GM12865 (cell line): ENCODE measurements around the gene MYBPC2.

Source experiments
- DNase-seq: peaks from one replicate; pipeline ENCODE4 v3.0.0; 2010; ENCODE audit warnings: low read depth
- H3K4me3 ChIP-seq: 2 replicates; pipeline ENCODE4 v1.5.1; 2011; ENCODE audit warnings: mild to moderate bottlenecking, low read depth, low read length, control low read depth
- TF ChIP-seq, protein P1 (sequence below): IDR thresholded peaks from 2 replicates; pipeline ENCODE4 v1.5.1; 2011; ENCODE audit warnings: low read length, control low read depth, low read depth, inconsistent platforms; ENCODE audit not compliant: insufficient read depth; ENCODE audit errors: missing control alignments

Gene MYBPC2

DNA sequence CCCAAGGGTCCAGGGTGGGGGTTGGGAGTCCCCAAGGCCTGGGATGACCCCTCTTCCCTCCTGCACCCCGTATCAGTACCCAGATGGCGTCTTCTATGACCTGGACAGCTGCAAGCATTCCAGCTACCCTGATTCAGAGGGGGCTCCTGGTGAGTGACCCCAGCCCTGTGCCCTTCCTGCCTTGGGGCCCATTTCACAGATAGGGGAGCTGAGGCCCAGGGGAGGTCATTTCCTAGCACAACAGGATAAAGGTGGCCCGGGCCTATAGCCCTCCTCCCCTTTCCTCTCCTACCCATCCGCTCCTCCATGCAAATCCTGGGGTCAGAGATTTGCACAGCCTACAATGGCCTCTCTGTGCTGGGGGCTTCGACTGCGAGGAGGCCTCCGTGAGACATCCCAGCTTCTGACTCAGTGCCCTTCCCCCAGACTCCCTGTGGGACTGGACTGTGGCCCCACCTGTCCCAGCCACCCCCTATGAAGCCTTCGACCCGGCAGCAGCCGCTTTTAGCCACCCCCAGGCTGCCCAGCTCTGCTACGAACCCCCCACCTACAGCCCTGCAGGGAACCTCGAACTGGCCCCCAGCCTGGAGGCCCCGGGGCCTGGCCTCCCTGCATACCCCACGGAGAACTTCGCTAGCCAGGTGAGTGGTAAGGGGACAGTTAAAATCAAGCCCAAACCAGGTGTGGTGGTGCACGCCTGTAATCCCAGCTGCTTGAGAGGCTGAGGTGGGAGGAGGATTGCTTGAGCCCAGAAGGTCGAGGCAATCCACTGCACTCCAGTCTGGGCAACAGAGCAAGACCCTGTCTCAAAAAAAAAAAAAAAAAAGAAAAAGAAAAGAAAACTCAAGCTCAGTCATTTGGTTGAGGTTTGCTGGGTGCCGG is 10.1 kb upstream of the MYBPC2 start:
- TF ChIP-seq, protein P1, sequence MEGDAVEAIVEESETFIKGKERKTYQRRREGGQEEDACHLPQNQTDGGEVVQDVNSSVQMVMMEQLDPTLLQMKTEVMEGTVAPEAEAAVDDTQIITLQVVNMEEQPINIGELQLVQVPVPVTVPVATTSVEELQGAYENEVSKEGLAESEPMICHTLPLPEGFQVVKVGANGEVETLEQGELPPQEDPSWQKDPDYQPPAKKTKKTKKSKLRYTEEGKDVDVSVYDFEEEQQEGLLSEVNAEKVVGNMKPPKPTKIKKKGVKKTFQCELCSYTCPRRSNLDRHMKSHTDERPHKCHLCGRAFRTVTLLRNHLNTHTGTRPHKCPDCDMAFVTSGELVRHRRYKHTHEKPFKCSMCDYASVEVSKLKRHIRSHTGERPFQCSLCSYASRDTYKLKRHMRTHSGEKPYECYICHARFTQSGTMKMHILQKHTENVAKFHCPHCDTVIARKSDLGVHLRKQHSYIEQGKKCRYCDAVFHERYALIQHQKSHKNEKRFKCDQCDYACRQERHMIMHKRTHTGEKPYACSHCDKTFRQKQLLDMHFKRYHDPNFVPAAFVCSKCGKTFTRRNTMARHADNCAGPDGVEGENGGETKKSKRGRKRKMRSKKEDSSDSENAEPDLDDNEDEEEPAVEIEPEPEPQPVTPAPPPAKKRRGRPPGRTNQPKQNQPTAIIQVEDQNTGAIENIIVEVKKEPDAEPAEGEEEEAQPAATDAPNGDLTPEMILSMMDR, result no peak
- no peak overlapping the region for H3K4me3 ChIP-seq

DNA sequence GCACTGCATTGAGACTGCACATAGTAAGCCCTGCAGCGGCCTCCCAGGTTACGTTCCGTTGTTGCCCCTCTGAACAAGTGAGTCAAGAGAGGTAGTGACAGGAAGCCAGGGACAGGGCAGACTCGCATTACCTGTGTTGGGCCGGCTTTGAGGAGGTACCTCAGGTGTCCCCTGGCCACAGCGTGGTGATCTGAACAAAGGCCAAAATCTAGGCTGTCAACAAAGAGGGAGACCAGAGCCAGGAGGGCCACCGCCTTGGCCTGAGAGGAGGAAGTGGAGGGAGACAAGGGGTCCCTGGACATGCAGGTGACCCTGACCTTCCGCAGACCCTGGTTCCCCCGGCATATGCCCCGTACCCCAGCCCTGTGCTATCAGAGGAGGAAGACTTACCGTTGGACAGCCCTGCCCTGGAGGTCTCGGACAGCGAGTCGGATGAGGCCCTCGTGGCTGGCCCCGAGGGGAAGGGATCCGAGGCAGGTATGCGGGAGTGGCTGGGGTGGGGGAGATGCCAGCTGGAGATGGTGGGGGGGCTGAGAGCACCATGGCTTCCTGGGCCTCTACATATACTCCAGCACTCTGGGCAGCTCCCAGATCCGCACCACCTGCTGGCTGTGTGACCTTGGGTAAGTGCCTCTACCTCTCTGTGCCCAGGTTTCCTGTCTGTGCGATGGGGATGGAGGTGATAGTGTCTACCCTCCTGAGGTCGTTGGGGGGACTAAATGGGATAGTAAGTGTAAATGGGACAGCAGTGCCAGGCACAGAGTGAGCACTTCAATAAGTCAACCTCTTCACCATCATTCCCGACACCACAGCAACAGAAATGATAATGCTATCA is 9.2 kb upstream of the MYBPC2 start:
- no peak overlapping the region for H3K4me3 ChIP-seq
- TF ChIP-seq, protein P1, result no peak
- DNase-seq, result no peak

More for the DNA sequence above, 10.1 kb upstream of the MYBPC2 start:
- DNase-seq, result peak; percentile 37

DNA sequence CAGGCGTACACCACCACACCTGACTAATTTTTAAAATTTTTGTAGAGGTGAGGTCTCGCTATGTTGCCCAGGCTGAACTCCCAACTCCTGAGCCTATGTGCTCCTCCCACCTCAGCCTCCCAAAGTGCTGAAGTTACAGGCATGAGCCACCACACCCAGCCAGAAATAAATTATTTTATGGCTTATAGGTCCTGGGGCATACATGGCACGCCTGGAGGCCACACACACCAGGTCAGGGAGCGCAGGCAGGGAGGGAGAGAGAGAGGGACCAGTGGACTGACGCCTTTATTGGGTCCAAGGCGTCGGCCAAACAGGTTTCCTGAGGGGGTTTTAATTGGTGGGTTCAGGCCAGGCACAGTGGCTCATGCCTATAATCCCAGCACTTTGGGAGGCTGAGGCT is 7.1 kb upstream of the MYBPC2 start:
- TF ChIP-seq, protein P1, result no peak
- DNase-seq, result no peak
- H3K4me3 ChIP-seq, result no peak overlapping the region

DNA sequence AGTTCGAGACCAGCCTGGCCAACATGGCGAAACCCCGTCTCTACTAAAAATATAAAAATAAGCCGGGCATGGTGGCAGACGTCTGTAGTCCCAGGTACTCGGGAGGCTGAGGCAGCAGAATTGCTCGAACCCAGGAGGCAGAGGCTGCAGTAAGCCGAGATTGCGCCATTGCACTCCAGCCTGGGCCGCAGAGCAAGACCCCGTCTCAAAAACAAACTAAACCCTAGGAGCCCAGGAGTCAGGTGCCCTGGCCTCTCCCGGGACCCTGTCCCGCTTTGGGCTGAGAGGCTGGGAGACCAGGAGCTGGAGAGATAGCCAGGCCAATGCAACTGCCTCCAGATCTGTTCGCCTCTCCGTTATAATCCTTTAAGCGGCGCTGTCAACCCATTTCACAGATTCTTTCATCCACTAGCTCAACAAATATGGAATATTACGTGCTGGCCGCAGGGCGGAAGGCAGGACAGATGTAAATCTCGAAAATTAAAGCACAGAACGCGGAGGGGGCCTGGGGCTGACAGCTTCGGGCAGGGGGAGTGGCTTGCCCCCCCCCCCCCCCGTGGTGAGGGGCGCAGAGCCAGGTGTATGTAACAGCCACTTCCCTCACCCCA is 5.3 kb upstream of the MYBPC2 start:
- TF ChIP-seq, protein P1, result no peak
- peak overlapping the region; percentile 19 for H3K4me3 ChIP-seq
- no peak for DNase-seq

GRCh38 chr19:50427997-50428425 is 4.7 kb upstream of the MYBPC2 start:
- H3K4me3 ChIP-seq, result peak overlapping the region; percentile 19
- DNase-seq, result peak; percentile 82
- TF ChIP-seq, protein P1, result no peak

DNA sequence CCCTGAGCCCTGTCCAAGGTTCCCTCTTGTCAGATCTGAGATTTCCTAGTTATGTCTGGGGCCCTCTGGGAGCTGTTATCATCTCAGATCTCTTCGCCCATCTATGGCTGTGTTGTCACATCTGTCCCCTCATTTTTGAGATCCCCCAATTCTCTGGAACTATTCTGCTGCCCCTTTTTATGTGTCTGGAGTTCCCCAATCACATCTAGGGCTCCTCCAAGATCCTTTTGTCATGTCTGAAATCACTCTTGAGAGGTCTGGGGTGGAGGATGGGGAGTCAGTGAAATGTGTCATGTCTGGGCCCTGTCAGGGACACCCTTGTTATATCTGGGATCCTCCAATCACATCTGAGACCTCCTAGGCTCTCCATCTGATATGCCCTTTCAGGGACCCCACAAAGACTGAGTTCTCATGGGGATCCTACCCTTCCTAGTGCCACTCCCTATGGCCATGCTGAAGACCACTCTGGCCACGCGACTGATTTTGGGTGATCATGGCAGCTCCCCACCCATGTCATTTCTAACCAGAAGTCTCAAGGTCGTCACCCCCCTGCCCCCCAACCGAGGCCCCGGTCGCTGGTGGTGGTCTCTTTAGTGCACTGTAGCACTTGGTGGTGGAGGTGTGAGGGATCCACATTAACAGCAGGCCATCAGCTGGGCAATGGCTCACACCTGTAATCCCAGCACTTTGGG is 3.8 kb upstream of the MYBPC2 start:
- TF ChIP-seq, protein P1, result no peak

More for the DNA sequence above, 3.8 kb upstream of the MYBPC2 start:
- DNase-seq, result no peak
- H3K4me3 ChIP-seq, result no peak overlapping the region
